Measurements from ENCODE around the gene TAGLN2.
A peak's percentile ranks its signal among the peaks of the same experiment; 100 is the strongest.

Gene TAGLN2

GRCh38 chr1:159881622-159882526 lies 43.4 kb downstream of the TAGLN2 start:
- peak in 6 of 56 donors; percentile 6 to 35 (median 18) for DNase-seq

GRCh38 chr1:159880430-159880829 lies 44.9 kb downstream of the TAGLN2 start:
- no peak for DNase-seq

- no peak for DNase-seq
Measured at GRCh38 chr1:159879977-159880376, 45.3 kb downstream of the TAGLN2 start.

GRCh38 chr1:159879136-159879535 lies 46.2 kb downstream of the TAGLN2 start:
- DNase-seq = no peak

- DNase-seq = no peak
Measured at GRCh38 chr1:159877695-159878444, 47.4 kb downstream of the TAGLN2 start.

- DNase-seq = no peak
Measured at GRCh38 chr1:159873530-159874143, 51.7 kb downstream of the TAGLN2 start.

GRCh38 chr1:159872891-159873290 lies 52.4 kb downstream of the TAGLN2 start:
- no peak for DNase-seq

- no peak for DNase-seq
Measured at GRCh38 chr1:159870704-159871103, 54.6 kb downstream of the TAGLN2 start.

- DNase-seq = no peak
Measured at GRCh38 chr1:159869607-159870006, 55.7 kb downstream of the TAGLN2 start.

GRCh38 chr1:159869173-159869572 lies 56.1 kb downstream of the TAGLN2 start:
- no peak for DNase-seq

- DNase-seq = no peak
Measured at GRCh38 chr1:159868766-159869165, 56.5 kb downstream of the TAGLN2 start.
